ENCODE results near the gene RASGRP4.

RASGRP4 gene

GRCh38 chr19:38449518-38449917 is 23.5 kb upstream of the RASGRP4 start:
- no peak for DNase-seq (ENCODE audit: low spot score)

GRCh38 chr19:38448225-38448624 is 22.2 kb upstream of the RASGRP4 start:
- in situ Hi-C loops (cut with MboI; ENCODE audit: low pct_unique_long_range_greater_than_20kb, low sequenced_read_pairs, unreplicated experiment) = no loop called here
- DNase-seq (ENCODE audit: low spot score) = no peak
- TF ChIP-seq CTCF (IDR thresholded peaks at IDR 0.05; ENCODE audit: extremely low read depth, insufficient read depth, missing control alignments) = no peak

More at GRCh38 chr19:38449518-38449917, 23.5 kb upstream of the RASGRP4 start:
- in situ Hi-C loops (cut with MboI; ENCODE audit: low pct_unique_long_range_greater_than_20kb, low sequenced_read_pairs, unreplicated experiment) = no loop called here
- TF ChIP-seq CTCF (IDR thresholded peaks at IDR 0.05; ENCODE audit: extremely low read depth, insufficient read depth, missing control alignments) = no peak

DNA sequence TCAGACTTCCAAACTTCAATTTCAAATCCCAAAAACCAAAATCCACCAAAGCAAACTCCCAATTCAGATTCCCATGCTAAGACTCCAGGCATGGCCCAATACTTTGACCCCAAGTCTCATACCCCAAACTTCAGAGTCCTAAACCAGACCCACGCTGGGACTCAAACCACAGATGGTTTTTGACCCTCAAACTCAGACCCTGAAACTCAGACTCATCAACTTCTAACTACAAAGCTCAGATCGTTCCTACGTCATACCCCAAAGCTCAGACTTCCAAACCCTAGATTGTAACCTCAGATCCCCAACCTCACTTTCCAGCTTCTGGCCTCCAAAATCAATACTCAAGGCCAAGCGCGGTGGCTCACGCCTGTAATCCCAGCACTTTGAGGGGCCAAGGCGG is 19.3 kb upstream of the RASGRP4 start:
- in situ Hi-C loops (cut with MboI; ENCODE audit: low pct_unique_long_range_greater_than_20kb, low sequenced_read_pairs, unreplicated experiment) = no loop called here
- no peak for TF ChIP-seq CTCF (IDR thresholded peaks at IDR 0.05; ENCODE audit: extremely low read depth, insufficient read depth, missing control alignments)

GRCh38 chr19:38444026-38444425 is 18.0 kb upstream of the RASGRP4 start:
- in situ Hi-C loops (cut with MboI; ENCODE audit: low pct_unique_long_range_greater_than_20kb, low sequenced_read_pairs, unreplicated experiment) = no loop called here
- DNase-seq (ENCODE audit: low spot score) = no peak
- TF ChIP-seq CTCF (IDR thresholded peaks at IDR 0.05; ENCODE audit: extremely low read depth, insufficient read depth, missing control alignments) = no peak

More for the DNA sequence above, 19.3 kb upstream of the RASGRP4 start:
- DNase-seq (ENCODE audit: low spot score) = no peak

DNA sequence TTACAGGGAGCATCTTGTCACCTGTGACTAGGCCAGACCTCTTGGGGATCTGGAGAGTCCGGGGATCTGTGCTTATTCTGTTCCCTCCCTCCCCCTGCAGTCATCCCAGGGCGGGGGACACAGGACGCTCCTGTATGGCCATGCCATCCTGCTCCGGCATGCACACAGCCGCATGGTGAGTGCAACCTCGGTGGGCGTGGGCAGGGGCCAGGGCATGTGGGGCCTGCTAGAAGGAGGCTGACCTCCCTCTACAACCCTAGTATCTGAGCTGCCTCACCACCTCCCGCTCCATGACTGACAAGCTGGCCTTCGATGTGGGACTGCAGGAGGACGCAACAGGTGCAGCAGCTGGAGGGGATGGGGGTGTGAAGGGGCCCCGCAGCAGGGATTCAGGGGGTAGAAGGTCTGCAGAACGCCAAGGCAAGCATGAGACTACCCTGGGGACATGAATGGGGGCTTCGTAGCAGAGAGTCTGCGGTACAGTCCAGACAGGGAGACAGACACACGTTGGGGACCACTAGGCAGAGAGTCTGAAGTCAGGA is 17.5 kb upstream of the RASGRP4 start:
- no peak for DNase-seq (ENCODE audit: low spot score)
- TF ChIP-seq CTCF (IDR thresholded peaks at IDR 0.05; ENCODE audit: extremely low read depth, insufficient read depth, missing control alignments) = no peak
- in situ Hi-C loops (cut with MboI; ENCODE audit: low pct_unique_long_range_greater_than_20kb, low sequenced_read_pairs, unreplicated experiment) = no loop called here

- no peak for TF ChIP-seq CTCF (IDR thresholded peaks at IDR 0.05; ENCODE audit: extremely low read depth, insufficient read depth, missing control alignments)
- in situ Hi-C loops (cut with MboI; ENCODE audit: low pct_unique_long_range_greater_than_20kb, low sequenced_read_pairs, unreplicated experiment) = no loop called here
- no peak for DNase-seq (ENCODE audit: low spot score)
These were observed 16.7 kb upstream of the RASGRP4 start for GRCh38 chr19:38442736-38443135.

Measured in GM13977 (cell line).